Fibroblast of the conjunctiva (primary cell): ENCODE data around the gene SLC25A1.

Experiments
- DNase-seq: peaks from one replicate; pipeline ENCODE4 v3.0.0-alpha.2; 2010; ENCODE audit warnings: low read depth

The SLC25A1 gene

DNA sequence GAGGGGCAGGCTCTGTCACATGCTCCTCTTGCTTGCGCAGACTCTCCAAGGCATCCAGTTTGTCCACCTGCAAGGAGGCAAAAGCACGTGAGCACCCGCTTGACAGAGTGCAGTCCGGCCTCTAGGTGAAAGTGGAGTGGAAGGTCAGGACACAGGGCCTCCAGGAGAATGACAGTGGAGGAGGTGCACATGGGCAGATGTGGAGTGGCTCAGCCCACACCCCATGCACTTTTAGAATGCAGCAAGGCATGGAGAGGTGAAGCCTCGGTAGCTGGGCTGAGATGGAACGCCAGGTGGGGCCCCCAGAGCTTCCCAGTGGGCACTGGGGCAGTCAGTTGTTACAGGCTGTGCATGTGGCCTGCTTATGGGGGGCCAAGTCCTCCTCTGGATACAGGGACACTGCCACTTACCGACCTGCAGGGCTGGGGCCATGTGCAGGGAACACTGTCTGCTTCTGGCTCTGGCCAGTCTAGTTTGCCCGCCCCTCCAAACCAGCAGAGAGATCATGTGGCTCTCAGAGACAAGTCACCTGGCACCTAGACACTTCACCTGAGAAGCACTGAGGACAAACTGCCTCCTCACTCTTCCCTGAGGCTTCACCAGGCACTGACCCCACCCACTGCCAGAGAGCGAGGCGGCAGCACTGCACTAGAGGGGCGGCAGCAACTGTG lies 2.3 kb upstream of the SLC25A1 start:
- no peak for DNase-seq

GRCh38 chr22:19180234-19180633 lies 1.7 kb upstream of the SLC25A1 start:
- DNase-seq = no peak

DNA sequence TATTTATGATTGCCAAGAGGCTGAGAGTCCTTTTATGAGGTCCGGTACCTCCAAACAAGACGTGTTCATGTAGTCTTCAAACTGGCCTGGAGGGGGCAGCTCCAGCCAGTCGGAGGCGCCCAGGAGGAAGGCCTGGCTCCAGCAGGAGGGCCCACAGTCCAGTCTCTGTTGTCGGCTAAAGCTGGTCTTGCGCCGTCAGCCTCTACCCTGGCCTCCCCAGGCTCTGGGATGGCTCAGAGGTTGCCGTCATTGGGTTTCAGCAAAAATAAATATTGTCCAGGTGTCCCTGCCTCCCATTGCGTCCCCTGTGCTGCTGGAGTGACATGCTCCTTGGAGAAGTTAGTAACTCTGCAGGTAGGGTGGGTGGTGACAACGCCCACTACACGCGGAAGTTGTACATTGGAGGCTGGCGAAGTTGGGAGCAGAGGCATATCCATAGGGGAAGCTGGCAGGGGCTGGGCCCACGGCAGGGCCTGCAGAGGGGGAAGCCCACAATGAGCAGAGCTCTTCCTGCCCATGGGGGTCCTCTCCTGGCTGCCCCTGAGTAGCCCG lies 1.0 kb upstream of the SLC25A1 start:
- DNase-seq = peak; percentile 82

- no peak for DNase-seq
Observed at GRCh38 chr22:19178065-19178656, 375 bp downstream of the SLC25A1 start.

DNA sequence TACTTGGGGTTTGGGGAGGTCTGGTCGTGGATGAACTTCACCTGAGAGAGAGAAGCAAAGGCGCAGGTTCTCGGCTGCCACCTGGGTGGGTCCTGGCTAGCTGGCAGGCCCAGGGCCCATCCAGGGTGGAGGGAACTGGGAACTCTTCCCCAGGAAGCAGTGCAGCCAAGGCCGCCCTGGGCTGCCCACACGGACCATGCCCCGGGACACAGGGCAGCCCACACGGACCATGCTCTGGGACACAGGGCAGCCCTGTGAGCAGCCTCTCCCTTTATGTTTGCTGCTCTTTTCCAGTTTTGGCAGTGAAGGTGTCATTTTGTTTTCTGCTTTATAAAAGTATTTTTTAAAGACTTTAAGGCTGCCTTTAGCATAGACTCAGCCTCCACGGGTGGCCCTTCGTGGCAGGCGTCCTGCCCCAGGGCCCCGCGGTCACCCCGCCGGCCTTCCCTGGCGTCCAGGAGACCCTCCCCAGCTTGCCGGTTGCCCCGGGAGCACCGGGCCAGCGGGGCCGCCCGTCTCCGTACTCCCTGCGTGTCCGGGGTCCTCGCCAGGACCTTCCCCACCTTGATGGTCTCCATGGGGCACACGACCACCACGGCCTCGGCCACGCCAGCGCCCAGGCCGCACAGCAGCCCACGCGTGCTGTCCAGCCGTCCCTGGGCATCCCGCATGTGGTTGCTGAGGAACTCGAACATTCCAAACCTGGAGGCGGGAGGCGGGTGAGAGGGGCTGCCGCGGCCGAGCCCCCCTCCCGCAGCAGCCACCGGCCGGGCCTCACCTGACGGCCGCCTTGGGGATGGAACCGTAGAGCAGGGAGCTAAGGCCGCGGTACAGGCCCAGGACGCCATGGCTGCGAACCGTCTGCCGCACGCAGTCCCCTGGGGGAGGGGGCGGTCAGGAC lies 1.1 kb downstream of the SLC25A1 start:
- no peak for DNase-seq

DNA sequence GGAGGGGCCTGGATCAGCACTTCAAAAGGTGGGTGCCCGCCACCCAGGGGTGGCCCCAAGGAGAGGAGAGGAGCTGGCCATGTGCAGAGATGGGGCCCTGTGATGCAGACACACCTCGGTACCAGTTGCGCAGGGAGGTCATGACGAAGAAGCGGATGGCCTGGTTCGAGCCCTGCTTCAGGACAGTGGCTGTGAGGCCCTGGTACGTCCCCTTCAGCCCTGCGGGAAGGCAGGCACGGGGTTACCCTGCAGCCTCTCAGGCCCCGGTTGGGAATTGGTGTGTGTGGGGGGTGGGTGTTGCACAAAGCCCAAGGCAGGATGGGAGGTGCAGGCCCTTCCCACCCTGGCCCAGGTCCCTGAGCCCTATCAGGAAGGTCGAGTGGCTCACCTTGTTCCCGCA lies 1.8 kb downstream of the SLC25A1 start:
- no peak for DNase-seq

GRCh38 chr22:19176175-19176643 lies 2.3 kb downstream of the SLC25A1 start:
- DNase-seq = no peak

- no peak for DNase-seq
Observed at GRCh38 chr22:19175602-19176174, 2.8 kb downstream of the SLC25A1 start.

GRCh38 chr22:19175026-19175601 lies 3.4 kb downstream of the SLC25A1 start:
- no peak for DNase-seq

DNA sequence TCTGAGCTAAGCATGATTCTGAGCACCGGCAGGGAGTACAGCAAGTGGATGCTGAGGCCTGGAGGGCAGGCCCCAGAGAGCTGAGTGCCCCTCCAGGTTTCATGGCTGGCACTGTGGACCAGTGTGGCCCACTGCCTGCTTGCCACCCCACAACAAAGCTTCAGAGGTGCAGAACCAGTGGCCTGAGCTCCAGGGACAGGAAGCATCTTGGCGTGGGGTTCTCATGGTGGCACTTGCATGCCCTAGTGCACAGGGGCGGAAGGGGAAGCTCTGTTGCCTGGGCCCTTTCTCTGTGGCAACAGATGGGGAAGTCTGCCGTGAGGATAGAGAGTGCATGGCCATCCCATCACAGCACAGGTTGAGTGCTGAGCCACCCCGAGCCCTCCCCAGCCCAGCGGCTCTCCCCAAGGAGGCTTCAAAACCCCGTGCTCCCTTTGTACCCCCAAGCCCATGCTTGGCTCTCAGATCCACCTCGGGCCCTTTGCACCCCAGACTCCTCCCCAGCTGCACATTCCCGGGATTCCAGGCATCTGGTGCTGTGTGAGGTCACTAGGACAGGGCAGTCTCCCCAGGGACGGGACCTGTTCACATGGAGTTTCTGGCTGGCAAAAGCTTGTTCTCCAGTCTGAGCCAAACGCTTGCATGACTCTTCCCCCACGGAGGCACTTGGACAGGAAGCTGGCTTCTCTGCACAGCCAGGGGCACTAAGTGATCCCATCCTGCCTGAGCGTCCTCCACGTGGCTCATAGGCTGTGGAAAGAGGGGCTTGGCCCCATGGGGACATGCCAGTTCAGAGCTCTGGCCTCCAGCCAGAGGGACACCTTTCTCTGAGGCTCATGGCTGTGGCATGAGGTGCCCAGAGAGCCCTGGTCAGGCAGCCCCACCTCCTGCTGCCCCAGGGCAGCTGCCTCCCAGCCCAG lies 4.2 kb downstream of the SLC25A1 start:
- DNase-seq = peak; percentile 66

- DNase-seq = no peak
Observed at GRCh38 chr22:19173047-19174035, 5.2 kb downstream of the SLC25A1 start.

GRCh38 chr22:19172213-19173046 lies 6.1 kb downstream of the SLC25A1 start:
- DNase-seq = no peak

- DNase-seq = no peak
Observed at GRCh38 chr22:19169947-19170318, 8.6 kb downstream of the SLC25A1 start.

DNA sequence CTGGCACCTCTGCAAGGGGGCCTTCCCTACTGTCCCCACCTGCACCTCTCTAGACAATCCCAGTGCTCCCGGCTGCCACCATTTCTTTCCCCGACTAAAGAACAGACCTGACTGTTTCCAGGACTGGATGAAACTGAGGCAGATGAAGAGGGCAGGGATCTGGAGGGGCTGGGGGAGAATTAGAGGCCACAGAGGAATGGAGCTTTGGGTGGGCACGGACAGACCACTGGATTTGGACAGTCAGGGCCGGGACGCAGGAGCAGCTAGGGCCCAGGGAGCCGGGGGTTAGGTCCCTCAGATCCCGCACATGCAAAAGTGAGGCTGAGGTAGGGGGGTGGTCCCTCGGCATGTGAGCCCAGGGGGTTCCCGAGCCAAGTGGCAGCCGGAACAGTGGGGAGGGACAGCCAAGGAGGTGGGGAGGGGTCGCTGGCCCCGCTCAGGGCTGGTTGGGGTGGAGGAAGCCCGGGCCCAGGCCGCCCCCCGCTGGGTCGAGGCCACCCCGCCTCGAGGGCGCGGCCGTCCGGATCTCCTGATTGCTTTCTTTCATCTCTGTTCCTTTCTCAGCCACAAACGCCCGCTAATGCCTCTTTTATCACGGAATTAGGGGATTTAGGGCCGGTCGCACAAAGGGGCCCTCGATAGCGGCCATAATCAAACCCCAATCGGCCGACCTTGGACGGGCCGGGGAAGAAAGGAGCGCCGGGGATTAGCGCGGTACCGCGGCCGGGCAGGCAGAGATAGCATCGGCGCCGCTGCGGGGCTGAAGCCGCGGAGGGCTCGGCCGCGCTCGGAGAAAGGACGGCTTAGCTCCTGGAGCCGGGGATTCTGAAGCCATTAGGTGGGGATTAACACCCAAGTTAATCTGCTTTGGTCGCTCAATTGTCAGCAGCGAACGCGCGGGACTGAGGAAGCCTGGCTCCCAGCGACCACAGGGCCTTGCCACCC lies 9.3 kb downstream of the SLC25A1 start:
- no peak for DNase-seq

DNA sequence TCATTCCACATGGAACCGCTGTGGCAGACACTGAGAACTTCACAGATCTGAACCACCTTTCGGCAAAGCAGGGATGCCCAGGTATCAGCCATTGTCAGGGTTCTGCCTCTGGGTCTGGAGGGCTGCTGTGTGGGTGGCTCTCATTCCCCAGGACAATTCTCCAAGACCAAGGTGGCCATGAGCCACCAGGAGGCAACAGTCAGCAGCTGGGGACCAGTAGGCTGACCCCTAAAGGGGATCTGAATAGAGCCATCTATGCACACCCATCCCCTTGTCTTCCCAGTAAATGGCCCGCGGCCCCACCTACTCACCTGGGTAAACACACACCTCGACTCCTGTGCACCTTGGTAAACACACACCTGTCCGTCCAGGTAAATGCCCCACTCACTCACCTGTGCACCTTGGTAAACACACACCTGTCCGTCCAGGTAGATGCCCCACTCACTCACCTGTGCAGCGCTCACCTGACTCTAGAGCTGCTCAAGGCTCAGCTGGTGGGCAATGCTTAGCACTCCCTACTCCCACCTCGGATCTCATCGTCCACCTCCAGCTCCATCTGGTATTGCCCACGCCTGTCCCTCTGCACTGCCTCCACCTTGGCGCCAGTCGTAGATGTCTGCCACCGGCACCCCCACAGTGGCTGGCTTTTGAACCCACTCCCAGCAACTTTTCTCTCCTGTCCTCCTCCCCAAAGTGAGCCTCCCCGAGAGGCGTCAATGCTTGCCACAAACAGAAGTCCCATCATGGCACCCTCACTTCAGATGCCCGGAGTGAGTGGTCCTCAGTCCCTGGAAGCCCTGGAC lies 10.2 kb downstream of the SLC25A1 start:
- DNase-seq = no peak

GRCh38 chr22:19167106-19167869 lies 11.2 kb downstream of the SLC25A1 start:
- DNase-seq = no peak
